ENCODE data around the gene FAM110C.
"Not testable (repeated sequence)": the region's sequence is repeated elsewhere in the genome, so short reads cannot be mapped to it uniquely, and the experiment has no call there.

Gene FAM110C, protein sequence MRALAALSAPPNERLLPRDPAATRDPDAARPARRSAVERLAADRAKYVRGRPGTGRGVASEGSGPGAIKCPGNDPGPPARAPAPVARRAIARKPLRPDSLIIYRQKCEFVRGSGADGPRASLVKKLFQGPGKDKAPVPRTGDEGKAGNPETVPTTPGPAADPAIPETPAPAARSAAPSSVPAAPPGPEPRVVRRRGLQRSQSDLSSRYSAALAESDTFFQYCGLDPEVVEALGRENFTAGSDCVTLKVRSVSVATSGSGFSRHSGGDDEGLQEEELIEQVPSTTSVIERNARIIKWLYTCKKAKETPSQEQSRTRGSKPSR

DNA sequence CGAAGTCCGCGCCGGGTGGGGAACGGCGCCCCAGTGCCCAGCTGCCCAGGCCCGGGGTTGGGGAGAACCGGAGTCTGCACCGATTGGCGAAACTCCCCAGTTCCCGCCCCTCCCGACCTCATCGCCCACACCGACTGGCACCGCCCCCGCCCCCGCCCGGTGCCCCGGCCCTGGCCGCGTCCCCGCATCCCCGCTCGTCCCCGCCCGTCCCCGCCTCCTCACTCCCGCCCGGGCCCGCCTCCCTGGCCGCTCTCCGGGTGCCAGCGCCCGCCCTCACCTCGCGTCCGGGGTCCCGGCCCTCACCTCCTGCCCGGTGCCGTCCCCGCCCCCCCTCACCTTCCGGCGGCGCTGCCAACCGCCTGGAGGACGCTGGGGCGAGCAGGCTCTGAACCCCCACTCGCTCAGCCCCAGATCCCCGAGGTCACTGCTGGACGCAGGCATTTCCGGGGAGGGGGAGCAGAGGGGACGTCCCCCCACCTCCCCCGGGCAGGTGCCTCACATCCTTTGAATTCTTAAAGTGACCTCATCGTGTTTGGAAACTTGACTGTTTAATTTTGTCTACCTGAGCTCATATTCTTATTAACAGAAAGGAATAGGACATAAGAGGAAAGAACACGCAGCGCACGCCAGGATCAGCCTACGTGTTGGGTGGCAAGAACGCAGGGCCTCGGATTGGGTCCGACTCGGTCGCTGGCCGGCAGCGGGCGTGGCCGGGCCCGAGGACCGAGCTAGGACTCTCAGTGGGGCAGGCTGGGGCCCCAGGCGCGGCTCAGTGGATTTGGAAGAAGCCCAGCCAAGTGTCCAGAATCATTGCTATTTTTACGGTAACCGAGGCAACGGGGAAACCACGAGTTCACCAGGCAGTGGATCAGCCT is at the start of gene FAM110C:
TSS of gene FAM110C (minus strand) at position 35 of the 875 bp plus-strand sequence. CDS start 120 bp downstream, outside the sequence.
- peak in 1 of 2 donors; percentile 28 for DNase-seq (ENCODE audit: low read depth in 1 of 2, low spot score in 1 of 2)

DNA sequence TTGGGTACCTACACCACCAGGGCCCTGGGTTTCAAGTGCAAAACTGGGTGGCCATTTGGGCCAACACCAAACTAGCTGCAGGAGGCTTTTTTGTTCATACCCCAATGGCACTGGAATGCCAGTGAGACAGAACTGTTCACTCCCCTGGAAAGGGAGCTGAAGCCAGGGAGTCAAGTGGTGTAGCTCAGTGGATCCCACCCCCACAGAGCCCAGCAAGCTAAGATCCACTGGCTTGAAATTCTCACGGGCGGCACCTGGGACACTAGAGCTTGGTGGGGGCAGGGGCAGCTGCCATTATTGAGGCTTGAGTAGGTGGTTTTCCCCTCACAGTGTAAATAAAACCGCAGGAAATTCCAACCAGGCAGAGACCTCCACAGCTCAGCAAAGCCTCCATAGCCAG is 46.0 kb upstream of the FAM110C start:
- DNase-seq (ENCODE audit: low read depth in 1 of 2, low spot score in 1 of 2) = no peak

DNA sequence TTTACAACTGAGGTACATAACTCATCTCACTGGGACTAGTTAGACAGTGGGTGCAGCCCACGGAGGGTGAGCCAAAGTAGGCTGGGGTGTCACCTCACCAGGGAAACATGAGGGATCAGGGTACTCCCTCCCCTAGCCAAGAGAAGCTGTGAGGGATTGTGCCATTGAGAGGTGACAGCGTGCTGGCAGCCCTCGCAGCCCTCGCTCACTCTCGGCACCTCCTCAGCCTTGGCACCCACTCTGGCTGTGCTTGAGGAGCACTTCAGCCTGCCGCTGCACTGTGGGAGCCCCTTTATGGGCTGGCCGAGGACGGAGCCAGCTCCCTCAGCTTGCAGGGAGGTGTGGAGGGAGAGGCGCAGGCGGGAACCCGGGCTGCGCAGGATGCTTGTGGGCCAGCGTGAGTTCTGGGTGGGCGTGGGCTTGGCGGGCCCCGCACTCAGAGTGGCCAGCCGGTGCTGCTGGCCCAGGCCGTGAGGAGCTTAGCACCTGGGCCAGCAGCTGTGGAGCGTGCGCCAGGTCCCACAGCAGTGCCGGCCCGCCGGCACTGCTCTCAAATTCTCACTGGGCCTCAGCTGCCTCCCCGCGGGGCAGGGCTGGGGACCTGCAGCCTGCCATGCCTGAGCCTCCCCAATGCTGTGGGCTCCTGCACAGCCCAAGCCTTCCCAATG is 44.5 kb upstream of the FAM110C start:
- DNase-seq (ENCODE audit: low read depth in 1 of 2, low spot score in 1 of 2) = no peak

DNA sequence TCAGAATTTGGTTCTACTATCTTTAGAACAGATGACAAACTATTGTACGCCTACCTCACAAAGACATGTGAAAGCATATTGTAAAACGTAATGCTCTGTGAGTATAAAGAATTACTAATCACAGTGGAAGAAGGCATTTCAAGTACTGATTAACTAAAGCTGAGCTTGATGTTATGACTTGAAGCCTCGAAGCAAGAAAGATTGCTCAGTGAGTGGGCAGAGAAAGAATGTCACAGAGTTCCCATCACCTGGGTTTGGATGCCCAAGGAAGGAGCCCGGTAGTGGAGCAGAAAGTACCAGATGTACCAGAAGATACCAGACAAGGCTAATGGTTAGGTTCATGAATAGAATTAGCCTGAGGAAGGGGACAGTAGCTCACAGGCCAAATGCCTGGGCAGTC is 39.5 kb upstream of the FAM110C start:
- DNase-seq (ENCODE audit: low read depth in 1 of 2, low spot score in 1 of 2) = no peak

DNA sequence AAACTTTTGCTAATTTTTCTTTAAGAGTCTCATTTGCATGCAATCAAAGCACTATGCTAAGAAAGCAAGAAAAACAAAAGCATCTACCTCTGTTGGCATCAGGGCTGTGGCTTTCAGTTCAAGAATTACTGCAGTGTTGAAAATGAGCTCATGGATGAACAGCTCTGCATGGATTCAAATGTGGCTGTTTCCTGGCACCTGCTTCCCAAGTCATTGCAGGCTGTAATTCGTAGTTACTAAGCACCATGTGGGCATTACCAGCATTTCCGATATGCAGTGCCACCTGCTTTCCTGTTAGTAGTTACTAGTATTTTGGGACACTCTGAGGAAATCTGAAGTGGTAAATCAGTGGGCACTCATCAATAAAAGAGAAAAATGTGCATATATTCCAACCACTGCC is 37.8 kb upstream of the FAM110C start:
- DNase-seq (ENCODE audit: low read depth in 1 of 2, low spot score in 1 of 2) = no peak

DNA sequence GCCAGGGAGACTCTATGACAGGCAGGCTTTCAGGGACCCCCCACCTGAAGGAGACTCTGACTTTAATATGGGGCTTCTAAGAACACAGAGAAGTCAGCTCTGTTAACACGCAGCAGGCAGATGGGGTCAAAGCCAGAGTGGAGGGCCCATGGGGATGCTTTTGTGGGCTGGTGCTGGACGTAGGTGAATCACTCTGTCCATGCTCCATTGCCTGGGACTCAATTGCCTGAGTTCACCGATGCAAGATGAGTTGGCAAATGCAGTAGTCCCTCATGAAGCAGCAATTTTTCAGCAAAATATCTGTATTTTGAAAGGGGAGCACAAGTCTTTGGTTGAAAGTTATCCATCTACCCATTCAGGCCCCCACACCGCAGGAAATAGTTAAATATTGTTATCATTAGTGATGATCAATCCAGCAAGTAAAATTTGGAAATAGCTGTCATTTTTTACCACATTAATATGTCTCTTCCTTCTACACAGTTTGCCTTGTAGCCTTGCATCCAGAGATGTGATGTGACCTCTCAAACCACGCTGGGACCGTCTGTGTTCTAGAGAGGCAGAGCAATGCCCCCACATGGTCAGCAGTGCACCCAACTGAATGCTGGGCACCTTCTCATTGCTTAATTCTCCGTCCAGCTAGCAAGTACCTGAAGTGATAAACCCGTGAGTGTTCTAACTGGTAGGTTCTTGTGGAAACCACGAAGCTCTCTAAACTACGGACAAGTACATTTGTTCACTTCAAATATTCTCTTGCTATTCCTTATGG is 34.8 kb upstream of the FAM110C start:
- DNase-seq (ENCODE audit: low read depth in 1 of 2, low spot score in 1 of 2) = no peak

DNA sequence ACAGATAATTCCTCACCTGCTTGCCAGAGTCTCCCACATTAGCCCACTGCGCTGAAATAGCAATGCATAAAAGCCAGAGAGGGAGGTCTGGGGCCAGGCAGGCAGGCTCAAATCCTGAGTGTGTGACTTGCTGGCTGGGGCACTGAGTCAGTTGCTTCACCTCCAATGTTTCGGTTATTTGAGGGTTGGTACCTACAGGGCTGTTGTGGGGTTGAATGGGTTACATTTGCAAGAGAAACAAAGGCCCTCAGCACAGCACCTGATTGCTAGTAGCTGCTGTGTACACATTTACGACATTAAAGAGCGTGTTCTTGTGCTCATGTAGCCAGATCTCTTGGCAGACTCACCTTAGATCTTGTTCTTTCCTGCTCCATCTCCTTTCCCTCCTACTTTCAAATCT is 34.1 kb upstream of the FAM110C start:
- no peak for DNase-seq (ENCODE audit: low read depth in 1 of 2, low spot score in 1 of 2)

DNA sequence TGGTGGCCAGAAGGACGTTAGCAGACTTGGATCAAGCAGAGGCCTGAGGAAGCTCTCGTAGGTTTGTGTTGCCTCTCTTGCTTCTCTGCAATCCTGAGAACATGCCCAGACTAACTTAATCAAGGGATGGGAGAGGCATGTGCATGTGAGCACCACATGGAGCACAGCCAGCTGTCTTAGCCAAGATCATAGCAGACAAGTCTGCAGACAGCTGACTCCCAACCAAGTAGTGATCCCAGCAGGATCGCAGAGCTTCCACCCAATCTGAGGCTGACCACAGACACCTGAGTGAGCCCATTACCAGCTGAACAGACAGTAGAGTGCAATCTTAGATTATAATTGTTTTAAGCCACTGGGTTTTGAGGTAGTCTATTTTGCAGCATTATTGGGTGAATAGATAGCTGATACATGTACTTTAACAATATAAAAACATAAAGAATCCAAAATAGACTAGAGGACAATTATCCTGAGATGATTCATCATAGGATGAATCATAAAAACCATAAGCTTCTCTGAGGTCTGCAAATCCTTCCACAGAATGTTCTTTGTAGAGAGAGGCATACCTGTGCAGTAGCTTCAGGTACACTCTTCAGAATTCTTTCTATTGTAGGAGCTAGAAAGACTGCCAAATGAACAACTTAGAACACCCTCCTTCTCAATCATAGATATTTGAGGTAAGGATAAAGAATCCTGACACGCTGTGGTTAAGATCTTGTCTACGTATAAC is 25.2 kb upstream of the FAM110C start:
- no peak for DNase-seq (ENCODE audit: low read depth in 1 of 2, low spot score in 1 of 2)

DNA sequence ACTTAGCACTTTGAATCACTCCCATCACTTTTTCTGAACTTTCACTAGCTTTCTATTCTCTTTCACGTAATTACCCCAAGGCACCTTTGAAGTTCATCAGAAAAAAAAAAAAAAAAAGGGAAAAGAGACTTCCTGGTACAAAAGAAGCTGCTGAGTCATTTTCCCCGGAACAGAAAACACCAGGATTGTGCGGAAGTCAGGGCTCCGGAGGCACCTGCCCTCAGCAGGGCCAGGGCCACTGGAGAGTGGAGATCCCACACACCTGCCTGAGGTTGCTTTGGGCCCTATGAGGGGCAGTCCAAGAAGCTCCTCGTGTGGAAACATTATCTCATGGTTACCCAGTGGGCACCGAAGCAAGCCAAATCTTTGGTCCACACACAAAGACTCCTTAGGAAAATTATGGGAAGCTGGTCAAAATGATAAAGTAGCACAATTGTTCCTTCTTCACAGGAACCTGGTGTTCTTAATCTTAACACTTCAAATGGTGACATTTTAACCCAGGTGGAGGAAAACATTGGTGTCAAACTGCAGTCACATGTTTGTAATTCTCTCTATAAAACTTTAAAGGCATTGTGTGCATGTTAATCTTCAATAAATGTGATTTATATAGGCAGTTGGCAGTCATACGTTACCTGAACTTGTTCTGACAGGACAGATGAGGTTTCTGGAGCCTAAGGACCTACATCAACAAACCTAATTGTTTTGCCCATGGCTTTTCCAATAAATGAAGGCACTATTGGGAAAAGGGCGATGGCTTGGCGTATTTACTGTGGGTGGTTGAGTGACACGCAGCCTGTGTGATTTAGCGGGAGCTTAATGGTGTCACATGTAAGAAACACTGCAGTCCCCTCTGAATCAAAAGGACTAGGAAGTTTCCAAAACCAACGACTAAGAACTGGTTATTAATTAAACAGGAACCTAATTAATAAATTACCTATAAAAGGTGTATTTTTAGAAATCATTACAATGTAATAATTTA is 23.4 kb upstream of the FAM110C start:
- DNase-seq (ENCODE audit: low read depth in 1 of 2, low spot score in 1 of 2) = no peak

DNA sequence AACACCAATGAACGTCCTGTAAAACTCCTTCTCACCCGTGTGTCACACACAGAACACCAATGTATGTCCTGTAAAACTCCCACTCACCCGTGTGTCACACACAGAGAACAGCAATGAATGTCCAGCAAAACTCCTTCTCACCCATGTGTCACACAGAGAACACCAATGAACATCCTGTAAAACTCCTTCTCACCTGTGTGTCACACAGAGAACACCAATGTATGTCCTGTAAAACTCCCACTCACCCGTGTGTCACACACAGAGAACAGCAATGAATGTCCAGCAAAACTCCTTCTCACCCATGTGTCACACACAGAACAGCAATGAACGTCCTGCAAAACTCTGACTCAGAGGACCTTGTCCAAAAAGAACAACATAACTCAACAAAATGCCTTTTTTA is 22.3 kb upstream of the FAM110C start:
- DNase-seq (ENCODE audit: low read depth in 1 of 2, low spot score in 1 of 2) = not testable (repeated sequence)

DNA sequence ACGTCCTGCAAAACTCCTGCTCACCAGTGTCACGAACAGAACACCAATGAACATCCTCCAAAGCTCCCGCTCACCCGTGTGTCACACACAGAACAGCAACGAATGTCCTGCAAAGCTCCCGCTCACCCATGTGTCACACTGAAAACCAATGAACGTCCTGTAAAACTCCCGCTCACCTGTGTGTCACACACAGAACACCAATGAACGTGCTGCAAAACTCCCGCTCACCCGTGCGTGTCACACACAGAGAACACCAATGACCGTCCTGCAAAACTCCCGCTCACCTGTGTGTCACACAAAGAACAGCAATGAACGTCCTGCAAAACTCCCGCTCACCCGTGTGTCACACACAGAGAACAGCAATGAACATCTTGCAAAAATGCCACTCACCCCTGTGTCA is 20.5 kb upstream of the FAM110C start:
- DNase-seq (ENCODE audit: low read depth in 1 of 2, low spot score in 1 of 2) = no peak

DNA sequence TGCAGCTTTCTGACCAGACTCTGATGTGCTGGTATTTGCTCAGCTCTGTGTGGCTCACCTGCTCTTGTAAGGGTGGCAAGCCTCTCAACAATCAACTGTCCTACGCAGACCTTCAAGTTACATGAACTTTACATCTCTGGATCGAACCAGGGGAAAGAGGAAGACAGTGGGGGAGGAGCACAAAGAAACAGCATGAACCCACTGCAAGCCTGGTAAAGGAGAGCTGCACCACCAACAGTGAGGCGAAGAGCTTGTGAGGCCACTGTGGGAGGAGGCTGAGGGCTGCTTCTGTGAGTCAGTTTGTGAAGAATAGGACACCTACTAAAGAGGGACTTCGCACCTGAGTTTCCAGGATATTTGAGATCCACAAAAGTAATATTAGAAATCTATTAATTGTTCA is 18.8 kb upstream of the FAM110C start:
- no peak for DNase-seq (ENCODE audit: low read depth in 1 of 2, low spot score in 1 of 2)

DNA sequence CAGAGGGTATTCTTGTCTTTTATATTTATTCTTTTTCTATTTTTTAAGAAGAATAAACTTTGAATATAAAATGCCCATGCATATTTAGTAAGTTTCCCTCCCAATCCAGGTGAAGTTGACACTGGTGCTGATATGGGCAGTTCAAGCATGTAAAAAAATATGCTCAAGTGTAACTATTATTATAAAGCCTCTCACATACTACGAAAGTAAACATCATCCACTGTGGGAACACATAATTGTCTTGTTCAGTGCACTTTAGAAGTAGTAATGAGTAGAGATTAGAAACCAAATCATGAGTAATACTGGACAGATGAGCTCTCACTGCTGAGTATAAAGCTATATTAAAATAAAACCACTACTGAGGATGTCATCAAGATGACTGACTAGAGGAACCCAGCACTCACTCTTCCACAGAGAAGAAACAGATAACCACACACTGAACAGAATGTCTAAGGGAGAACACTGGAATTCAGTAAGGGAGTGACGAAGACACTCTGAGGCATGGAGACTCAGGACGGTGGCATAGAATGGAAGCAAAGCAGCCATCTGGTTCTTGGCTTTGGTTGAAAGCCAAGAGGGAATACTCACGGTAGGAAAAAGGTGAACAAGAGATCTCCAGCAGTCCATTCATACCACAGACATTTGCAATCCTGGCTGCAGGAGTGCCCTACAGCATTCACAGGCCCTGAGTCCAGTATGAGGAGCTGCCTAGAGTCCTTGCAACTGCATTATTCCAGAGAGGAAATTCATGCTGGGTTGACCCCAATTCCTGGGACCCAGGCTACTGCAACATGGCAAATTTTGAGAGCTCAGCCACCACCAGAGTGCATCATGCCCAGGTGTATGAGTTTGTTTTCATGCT is 9.5 kb upstream of the FAM110C start:
- no peak for DNase-seq (ENCODE audit: low read depth in 1 of 2, low spot score in 1 of 2)

DNA sequence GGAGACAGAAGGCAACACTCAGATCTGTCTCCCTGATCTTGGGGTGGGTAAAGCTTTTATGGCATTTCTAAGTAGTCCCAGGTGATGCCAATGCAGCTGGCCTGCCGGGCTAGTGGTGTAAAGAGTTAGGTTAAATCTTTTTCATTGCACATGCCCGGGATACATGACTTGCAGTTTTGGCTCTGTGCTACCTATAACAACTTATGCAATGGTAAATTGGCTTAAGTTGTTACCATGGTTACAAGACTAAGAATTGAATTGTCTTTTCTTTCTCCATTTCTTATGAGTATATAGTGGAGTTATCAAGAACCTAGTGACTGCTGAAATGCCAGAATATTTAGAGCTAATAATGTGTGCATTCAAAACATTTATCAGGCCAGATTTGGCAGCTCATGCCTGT is 5.3 kb upstream of the FAM110C start:
- DNase-seq (ENCODE audit: low read depth in 1 of 2, low spot score in 1 of 2) = no peak

DNA sequence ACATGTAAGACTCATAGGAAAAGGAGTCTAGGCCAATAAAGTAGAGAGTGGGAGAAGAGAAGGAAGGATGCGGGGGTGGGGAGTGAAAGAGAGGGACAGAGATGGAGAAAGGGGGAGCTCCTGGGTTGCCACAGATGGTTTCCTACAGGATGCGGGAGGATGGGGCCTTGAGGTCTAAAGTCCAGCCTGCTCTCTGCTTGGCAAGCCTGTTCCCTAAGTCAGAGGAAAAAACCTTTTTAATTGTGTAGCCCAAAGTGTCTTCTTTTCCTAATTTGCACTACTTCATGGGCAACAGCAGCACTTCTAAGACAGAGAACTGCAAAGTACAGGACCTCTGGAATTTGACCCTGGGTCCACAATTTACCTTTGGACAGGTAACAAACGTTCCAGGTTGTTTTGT is 1.4 kb upstream of the FAM110C start:
- DNase-seq (ENCODE audit: low read depth in 1 of 2, low spot score in 1 of 2) = no peak

DNA sequence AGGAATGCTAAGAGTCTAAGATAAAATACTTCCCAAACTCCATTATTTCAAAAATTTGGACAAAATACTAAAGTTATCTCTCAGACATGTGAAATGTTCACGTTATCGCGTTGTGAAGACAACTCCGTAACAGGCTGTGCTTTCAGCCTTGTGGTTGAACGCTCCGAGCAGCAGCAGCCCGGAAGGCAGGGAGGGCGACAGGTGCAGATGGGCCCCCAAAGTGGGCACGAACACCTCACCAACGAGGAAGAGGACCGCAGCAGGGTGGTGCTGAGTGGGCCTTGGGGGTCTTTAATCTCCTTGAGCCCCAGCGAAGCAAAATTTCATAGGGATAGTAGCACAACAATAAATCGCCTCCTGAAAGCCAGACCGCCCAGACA is 1.0 kb upstream of the FAM110C start:
- no peak for DNase-seq (ENCODE audit: low read depth in 1 of 2, low spot score in 1 of 2)

DNA sequence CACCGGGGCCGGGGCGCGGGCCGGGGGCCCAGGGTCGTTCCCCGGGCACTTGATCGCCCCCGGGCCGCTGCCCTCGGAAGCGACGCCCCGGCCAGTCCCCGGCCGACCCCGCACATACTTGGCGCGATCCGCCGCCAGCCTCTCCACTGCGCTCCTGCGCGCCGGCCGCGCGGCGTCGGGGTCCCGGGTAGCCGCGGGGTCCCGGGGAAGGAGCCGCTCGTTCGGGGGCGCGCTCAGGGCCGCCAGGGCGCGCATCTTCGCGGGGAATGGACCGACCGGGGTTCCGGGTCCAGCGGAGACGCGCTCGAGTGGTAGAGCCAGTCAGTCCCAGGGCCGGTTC is 204 bp downstream of the FAM110C start:
- DNase-seq (ENCODE audit: low read depth in 1 of 2, low spot score in 1 of 2) = no peak

DNA sequence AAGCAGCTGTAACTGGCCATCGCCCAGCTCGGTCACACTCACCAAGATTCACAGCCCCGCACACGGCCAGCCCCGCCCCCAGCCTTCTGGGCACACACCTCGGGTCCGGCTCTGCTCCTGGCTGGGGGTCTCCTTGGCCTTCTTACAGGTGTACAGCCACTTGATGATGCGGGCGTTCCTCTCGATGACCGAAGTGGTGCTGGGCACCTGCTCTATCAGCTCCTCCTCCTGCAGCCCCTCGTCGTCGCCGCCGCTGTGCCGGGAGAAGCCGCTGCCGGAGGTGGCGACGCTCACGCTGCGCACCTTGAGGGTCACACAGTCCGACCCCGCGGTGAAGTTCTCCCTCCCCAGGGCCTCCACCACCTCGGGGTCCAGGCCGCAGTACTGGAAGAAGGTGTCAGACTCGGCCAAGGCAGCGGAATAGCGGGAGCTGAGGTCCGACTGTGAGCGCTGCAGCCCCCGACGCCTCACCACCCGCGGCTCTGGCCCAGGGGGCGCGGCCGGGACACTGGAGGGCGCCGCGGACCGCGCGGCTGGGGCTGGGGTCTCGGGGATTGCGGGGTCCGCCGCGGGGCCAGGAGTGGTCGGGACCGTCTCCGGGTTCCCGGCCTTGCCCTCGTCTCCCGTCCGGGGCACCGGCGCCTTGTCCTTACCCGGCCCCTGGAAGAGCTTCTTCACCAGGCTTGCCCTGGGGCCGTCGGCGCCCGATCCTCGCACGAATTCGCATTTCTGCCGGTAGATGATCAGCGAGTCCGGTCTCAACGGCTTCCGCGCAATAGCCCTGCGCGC is 769 bp downstream of the FAM110C start:
- no peak for DNase-seq (ENCODE audit: low read depth in 1 of 2, low spot score in 1 of 2)
